HCT116 (cell line): ENCODE measurements around the gene ERN1. TPM values are rescaled to one million over a fixed set of nuclear protein-coding genes. Genes with fewer than 3 reads are reported as not detected.
A peak's percentile ranks its signal among the peaks of the same experiment; 100 is the strongest.

Source experiments
- ATAC-seq: fragments of 200-7000 bp; cut with Tn5 transposase; 2 replicates; pipeline ENCODE4 v1.9.1; 2020; ENCODE audit warnings: mild to moderate bottlenecking, moderate library complexity
- BruUV-seq: library from RNA; stranded (reverse); fragments of 400-500 nt; replicated peaks from 2 replicates; lab custom pipeline; 2021; lab: Mats Ljungman, UMichigan
- CTCF ChIA-PET: fragments of 300-600 bp; sonication (Branson Sonifier 250); formaldehyde crosslinking; loops from one replicate; lab custom pipeline; 2021; ENCODE audit warnings: antibody characterized with exemption; lab: Charles Lee
- POLR2A ChIA-PET: fragments of 300-600, 350-600 bp; sonication (Branson Sonifier 250); formaldehyde crosslinking; loops from one replicate; lab custom pipeline; 2021; ENCODE audit warnings: antibody characterized with exemption; lab: Charles Lee
- RAD21 ChIA-PET, 2 experiments: fragments of 300-600 bp; sonication (Branson Sonifier 250); formaldehyde crosslinking; loops; one replicate each; lab custom pipeline; 2023; ENCODE audit warnings: low total read pairs in 2 of 2; ENCODE audit not compliant: uncharacterized antibody in 2 of 2, unreplicated experiment in 2 of 2, low non-redundant PET in 1 of 2; lab: Charles Lee
- DNase-seq: peaks from one replicate; pipeline ENCODE4 v3.0.0-alpha.2; 2010; ENCODE audit warnings: low read depth, low spot score
- H2AFZ ChIP-seq: fragments of 200-600 bp; shearing (Covaris generic), sonication (generic); 2 replicates; pipeline ENCODE4 v1.6.1; 2017; ENCODE audit warnings: low read depth, mixed run types, mixed read lengths, antibody characterized with exemption, low read length; ENCODE audit not compliant: poor library complexity, severe bottlenecking
- H3K27ac ChIP-seq: 2 replicates; pipeline ENCODE4 v1.5.1; 2012; ENCODE audit warnings: low read depth, low read length
- H3K27me3 ChIP-seq: fragments of 200-600 bp; sonication (generic); 2 replicates; pipeline ENCODE4 v1.6.1; 2016; ENCODE audit warnings: mixed run types, low read length, mixed read lengths; ENCODE audit not compliant: insufficient read depth
- H3K36me3 ChIP-seq, 2 experiments: fragments of 200-500 bp in 1 of 2; fragments of 200-600 bp in 1 of 2; sonication (Bioruptor generic) in 1 of 2; sonication (generic) in 1 of 2; 2 replicates each; pipeline versions ENCODE4 v1.5.1 to v1.6.1; 2014 to 2016; ENCODE audit warnings: low read length in 2 of 2, inconsistent platforms in 1 of 2, mixed read lengths in 1 of 2, mixed run types in 1 of 2; ENCODE audit not compliant: insufficient read depth in 2 of 2, control insufficient read depth in 1 of 2
- H3K4me1 ChIP-seq, 2 experiments: fragments of 200-600 bp in 1 of 2; sonication (generic) in 1 of 2; 2 replicates each; pipeline versions ENCODE4 v1.5.1 to v1.6.1; 2012 to 2017; ENCODE audit warnings: low read length in 2 of 2, inconsistent platforms in 1 of 2, mild to moderate bottlenecking in 1 of 2, mixed read lengths in 1 of 2, mixed run types in 1 of 2, moderate library complexity in 1 of 2; ENCODE audit not compliant: insufficient read depth in 2 of 2, control insufficient read depth in 1 of 2
- H3K4me2 ChIP-seq: fragments of 200-600 bp; sonication (generic); 2 replicates; pipeline ENCODE4 v1.6.1; 2017; ENCODE audit warnings: mixed run types, low read length, mixed read lengths
- H3K4me3 ChIP-seq, 2 experiments: fragments of 200-600 bp in 1 of 2; sonication (generic) in 1 of 2; replicated peaks in 1 of 2; 2 replicates each; pipeline ENCODE4 v1.5.1; 2011 to 2016; ENCODE audit warnings: low read length in 2 of 2, control low read depth in 1 of 2, low read depth in 1 of 2, mild to moderate bottlenecking in 1 of 2, mixed read lengths in 1 of 2, mixed run types in 1 of 2
- H3K79me2 ChIP-seq: fragments of 200-600 bp; sonication (generic); 2 replicates; pipeline ENCODE4 v1.6.1; 2017; ENCODE audit warnings: mild to moderate bottlenecking, mixed run types, low read length, moderate library complexity, mixed read lengths; ENCODE audit not compliant: insufficient read depth
- H3K9ac ChIP-seq: fragments of 200-600 bp; sonication (generic); 2 replicates; pipeline ENCODE4 v1.6.1; 2016; ENCODE audit warnings: low read length, mixed read lengths
- H3K9me2 ChIP-seq: fragments of 200-600 bp; sonication (generic), shearing (Covaris generic); 2 replicates; pipeline ENCODE4 v1.6.1; 2017; ENCODE audit warnings: mixed run types, mild to moderate bottlenecking, moderate library complexity; ENCODE audit not compliant: insufficient read depth
- H3K9me3 ChIP-seq, 2 experiments: fragments of 200-500 bp in 1 of 2; fragments of 200-600 bp in 1 of 2; sonication (Bioruptor generic) in 1 of 2; sonication (generic) in 1 of 2; 2 replicates each; pipeline ENCODE4 v1.6.1; 2014 to 2017; ENCODE audit warnings: low read length in 2 of 2, mixed read lengths in 2 of 2, inconsistent platforms in 1 of 2, low read depth in 1 of 2, mild to moderate bottlenecking in 1 of 2, mixed run types in 1 of 2, moderate library complexity in 1 of 2; ENCODE audit not compliant: control insufficient read depth in 1 of 2, insufficient read depth in 1 of 2
- H4K20me1 ChIP-seq: fragments of 200-600 bp; sonication (generic), shearing (Covaris generic); 2 replicates; pipeline ENCODE4 v1.6.1; 2017; ENCODE audit warnings: mixed run types, mild to moderate bottlenecking, moderate library complexity; ENCODE audit not compliant: insufficient read depth
- ATF3 ChIP-seq: IDR thresholded peaks from 2 replicates; pipeline ENCODE4 v1.6.1; 2012
- CBX3 ChIP-seq: IDR thresholded peaks from 2 replicates; pipeline ENCODE4 v1.6.1; 2012; ENCODE audit warnings: low read depth
- CEBPB ChIP-seq: IDR thresholded peaks from 2 replicates; pipeline ENCODE4 v1.6.1; 2012; ENCODE audit warnings: low read depth
- CTCF ChIP-seq, 3 experiments: fragments of 200-600 bp in 1 of 3; sonication (generic) in 1 of 3; IDR thresholded peaks in 2 of 3; conservative IDR thresholded peaks in 1 of 3; 2 replicates each; pipeline ENCODE4 v1.5.1; 2012 to 2017; ENCODE audit warnings: low read depth in 2 of 3, low read length in 2 of 3, antibody characterized with exemption in 1 of 3, borderline replicate concordance in 1 of 3, control low read depth in 1 of 3, mild to moderate bottlenecking in 1 of 3, mixed read lengths in 1 of 3, mixed run types in 1 of 3, moderate library complexity in 1 of 3; ENCODE audit not compliant: insufficient read depth in 1 of 3
- EGR1 ChIP-seq: IDR thresholded peaks from 2 replicates; pipeline ENCODE4 v1.6.1; 2012; ENCODE audit warnings: low read depth
- EZH2 ChIP-seq: fragments of 200-600 bp; sonication (generic); IDR thresholded peaks from 2 replicates; pipeline ENCODE4 v1.6.1; 2017; ENCODE audit warnings: antibody characterized with exemption, mixed run types
- EZH2phosphoT487 ChIP-seq: fragments of 200-600 bp; IDR thresholded peaks from 2 replicates; pipeline ENCODE4 v1.6.1; 2018; ENCODE audit warnings: antibody characterized with exemption, borderline replicate concordance
- FOSL1 ChIP-seq: IDR thresholded peaks from 2 replicates; pipeline ENCODE4 v1.6.1; 2012; ENCODE audit warnings: low read depth
- JUND ChIP-seq: IDR thresholded peaks from 2 replicates; pipeline ENCODE4 v1.6.1; 2012
- MAX ChIP-seq: IDR thresholded peaks from 2 replicates; pipeline ENCODE4 v1.6.1; 2012
- POLR2A ChIP-seq: IDR thresholded peaks from 2 replicates; pipeline ENCODE4 v1.7.0; 2011; ENCODE audit warnings: borderline replicate concordance; ENCODE audit not compliant: insufficient read depth, insufficient read length; ENCODE audit errors: extremely low read depth
- POLR2AphosphoS5 ChIP-seq: IDR thresholded peaks from 2 replicates; pipeline ENCODE4 v1.6.1; 2011; ENCODE audit warnings: mild to moderate bottlenecking, low read depth, low read length, moderate library complexity
- REST ChIP-seq: IDR thresholded peaks from 2 replicates; pipeline ENCODE4 v1.6.1; 2012; ENCODE audit warnings: low read depth
- SIN3A ChIP-seq: IDR thresholded peaks from 2 replicates; pipeline ENCODE4 v1.6.1; 2012; ENCODE audit warnings: low read depth
- SP1 ChIP-seq: IDR thresholded peaks from 2 replicates; pipeline ENCODE4 v1.6.1; 2012; ENCODE audit warnings: low read depth
- SRF ChIP-seq: IDR thresholded peaks from 2 replicates; pipeline ENCODE4 v1.6.1; 2012; ENCODE audit warnings: low read depth
- TCF7L2 ChIP-seq: IDR thresholded peaks from 2 replicates; pipeline ENCODE4 v1.7.0; 2011; ENCODE audit warnings: borderline replicate concordance, inconsistent platforms; ENCODE audit not compliant: insufficient read depth, insufficient read length; ENCODE audit errors: extremely low read depth
- ZBTB33 ChIP-seq: IDR thresholded peaks from 2 replicates; pipeline ENCODE4 v1.6.1; 2011; ENCODE audit warnings: mild to moderate bottlenecking, low read length, moderate library complexity; ENCODE audit not compliant: insufficient replicate concordance; ENCODE audit errors: extremely low read depth
- ZFX ChIP-seq: fragments of 450-650 bp; IDR thresholded peaks from 2 replicates; pipeline ENCODE4 v1.6.1; 2017
- ZNF274 ChIP-seq: fragments of 200-500 bp; sonication (Bioruptor generic); IDR thresholded peaks from 2 replicates; pipeline ENCODE4 v1.6.1; 2014; ENCODE audit warnings: mild to moderate bottlenecking, low read depth, low read length, inconsistent platforms
- intact Hi-C: fragments of 100-400 bp; cut with micrococcal nuclease; formaldehyde crosslinking; loops from 2 replicates; pipeline ENCODE4 v1.10.0; 2022
- total RNA-seq: library from RNA; stranded (reverse); gene quantifications from one replicate; pipeline ENCODE4 v1.2.1, GENCODE V29; 2021; ENCODE audit not compliant: unreplicated experiment

The ERN1 gene
- total RNA-seq, 1 experiment from 2014 or later: 28.2 TPM

GRCh38 chr17:64028874-64029464 lies 101.0 kb downstream of the ERN1 start:
- Histone ChIP-seq H3K4me3 (no peak overlapping the region), H3K9ac (no peak overlapping the region), H3K4me2 (no peak overlapping the region), H3K36me3 (no peaks in the 10 kb centered on the region), H3K4me1 (peaks cover 3 to 11% of the 10 kb centered on the region in 2 experiments; a peak in 3 of 4 replicates), H3K27me3 (no peaks in the 10 kb centered on the region), H4K20me1 (no peaks in the 10 kb centered on the region), H3K27ac (no peak overlapping the region), H2AFZ (peak overlapping the region; percentile 89), H3K79me2 (no peaks in the 10 kb centered on the region), H3K9me3 (no peaks in the 10 kb centered on the region), H3K9me2 (no peaks in the 10 kb centered on the region)
- BruUV-seq: no TSS peak
- CTCF ChIA-PET: interaction anchor here (0.6 to 7.6 kb wide), 41 partner anchors 8 to 391 kb away, joined by 3 to 519 read pairs (median 4); partner anchors contain the start of genes ERN1, GH1 and ICAM2
- RAD21 ChIA-PET: interaction anchor here (0.6 to 6.2 kb wide), 9 partner anchors 35 to 110 kb away, joined by 3 to 66 read pairs (median 4); partner anchors contain the start of gene ERN1 (in 1 of the 2)
- ATAC-seq (peak; percentile 59), DNase-seq (peak; percentile 66)
- intact Hi-C loops: loop anchor here (1.0 to 10.0 kb wide), 4 partner anchors 104 to 386 kb away; no protein-coding TSS in a partner anchor
- POLR2A ChIA-PET: interaction anchor here (0.7 to 3.0 kb wide), 4 partner anchors 96 to 120 kb away, joined by 4 to 21 read pairs (median 8); no protein-coding TSS in a partner anchor
- TF ChIP-seq EGR1: no peak
- TF ChIP-seq EZH2: no peak
- TF ChIP-seq CEBPB: no peak
- no peak for TF ChIP-seq ATF3
- TF ChIP-seq ZNF274: no peak
- TF ChIP-seq FOSL1: no peak
- no peak for TF ChIP-seq POLR2AphosphoS5
- TF ChIP-seq POLR2A: no peak
- no peak for TF ChIP-seq EZH2phosphoT487
- TF ChIP-seq CTCF (IDR thresholded peaks at IDR 0.05 in 2 of 3, conservative IDR thresholded peaks at IDR 0.05 in 1 of 3; ENCODE audit: borderline replicate concordance in 1 of 3, insufficient read depth in 1 of 3, low read depth in 2 of 3, low read length in 2 of 3): peak; percentile 77 to 95 (median 92)
- no peak for TF ChIP-seq MAX
- no peak for TF ChIP-seq ZFX
- no peak for TF ChIP-seq SP1
- no peak for TF ChIP-seq ZBTB33
- TF ChIP-seq CBX3: no peak
- TF ChIP-seq SIN3A: no peak
- TF ChIP-seq SRF: no peak
- no peak for TF ChIP-seq REST
- TF ChIP-seq TCF7L2: no peak
- TF ChIP-seq JUND: no peak
